Glomerular endothelial cell (primary cell): Measurements from ENCODE around the gene NPM1. TPM values are rescaled to one million over a fixed set of nuclear protein-coding genes. Genes with fewer than 3 reads are reported as not detected.

ENCODE experiments used
- DNase-seq: peaks from one replicate; pipeline ENCODE4 v3.0.0-alpha.2; 2011; ENCODE audit warnings: low read depth, low spot score; ENCODE audit errors: extremely low read depth
- total RNA-seq: library from RNA; depleted of rRNA; stranded (reverse); fragments of >200 nt; gene quantifications from 2 replicates; pipeline ENCODE4 v1.2.3, GENCODE V29; 2015

NPM1 gene
- total RNA-seq, 1 donor from 2014 or later, result 685 TPM

GRCh38 chr5:171445644-171446516 is 58.2 kb downstream of the NPM1 start:
- DNase-seq, result no peak

GRCh38 chr5:171447226-171447625 is 59.6 kb downstream of the NPM1 start:
- DNase-seq, result no peak

- no peak for DNase-seq
Observed at GRCh38 chr5:171449426-171449825, 61.8 kb downstream of the NPM1 start.

GRCh38 chr5:171450423-171451331 is 63.0 kb downstream of the NPM1 start:
- DNase-seq, result no peak

- DNase-seq, result no peak
Observed at GRCh38 chr5:171451421-171451820, 63.8 kb downstream of the NPM1 start.

- no peak for DNase-seq
Observed at GRCh38 chr5:171453056-171453725, 65.5 kb downstream of the NPM1 start.

GRCh38 chr5:171453988-171454387 is 66.3 kb downstream of the NPM1 start:
- DNase-seq, result no peak

GRCh38 chr5:171454549-171454948 is 66.9 kb downstream of the NPM1 start:
- no peak for DNase-seq

GRCh38 chr5:171455522-171455921 is 67.9 kb downstream of the NPM1 start:
- DNase-seq, result no peak

- no peak for DNase-seq
Observed at GRCh38 chr5:171457208-171457981, 69.7 kb downstream of the NPM1 start.

GRCh38 chr5:171459839-171460238 is 72.2 kb downstream of the NPM1 start:
- no peak for DNase-seq

Other genes starting within 250 kb of the NPM1 start
- gene TLX3, start 78.6 kb upstream of the NPM1 start, total RNA-seq, result not detected in 2 replicates
- not detected in 2 replicates for gene FGF18, start 31.8 kb downstream of the NPM1 start, total RNA-seq